GM19397 (cell line): Measurements from ENCODE around the gene EML4.
A peak's percentile ranks its signal among the peaks of the same experiment; 100 is the strongest.

Source experiments
- ATAC-seq: cut with Tn5 transposase; IDR thresholded peaks from one replicate; pipeline ENCODE4 v1.9.1; 2021; ENCODE audit warnings: mild to moderate bottlenecking, moderate library complexity; ENCODE audit not compliant: unreplicated experiment

Gene EML4

GRCh38 chr2:42136782-42137124 lies 32.4 kb upstream of the EML4 start:
- no peak for ATAC-seq

GRCh38 chr2:42137125-42137841 lies 31.9 kb upstream of the EML4 start:
- no peak for ATAC-seq

- no peak for ATAC-seq
These were observed 30.8 kb upstream of the EML4 start for GRCh38 chr2:42138163-42139015.

GRCh38 chr2:42139101-42139500 lies 30.1 kb upstream of the EML4 start:
- no peak for ATAC-seq

- no peak for ATAC-seq
These were observed 28.7 kb upstream of the EML4 start for GRCh38 chr2:42140496-42140895.

- ATAC-seq = no peak
These were observed 27.2 kb upstream of the EML4 start for GRCh38 chr2:42141687-42142546.

GRCh38 chr2:42142547-42143184 lies 26.5 kb upstream of the EML4 start:
- ATAC-seq = no peak

- ATAC-seq = no peak
These were observed 21.4 kb upstream of the EML4 start for GRCh38 chr2:42147641-42148274.

GRCh38 chr2:42150159-42150558 lies 19.0 kb upstream of the EML4 start:
- ATAC-seq = no peak

- no peak for ATAC-seq
These were observed 15.1 kb upstream of the EML4 start for GRCh38 chr2:42153944-42154581.

- no peak for ATAC-seq
These were observed 12.4 kb upstream of the EML4 start for GRCh38 chr2:42156721-42157120.

- ATAC-seq = no peak
These were observed 7.7 kb upstream of the EML4 start for GRCh38 chr2:42161444-42161843.

GRCh38 chr2:42163444-42164045 lies 5.6 kb upstream of the EML4 start:
- ATAC-seq = no peak

- ATAC-seq = no peak
These were observed 5.1 kb upstream of the EML4 start for GRCh38 chr2:42164046-42164445.

GRCh38 chr2:42164971-42165370 lies 4.2 kb upstream of the EML4 start:
- ATAC-seq = no peak

- no peak for ATAC-seq
These were observed 1.7 kb upstream of the EML4 start for GRCh38 chr2:42167458-42167857.

- no peak for ATAC-seq
These were observed 574 bp upstream of the EML4 start for GRCh38 chr2:42168459-42169099.

- peak; percentile 1 for ATAC-seq
These were observed 845 bp downstream of the EML4 start for GRCh38 chr2:42169874-42170521.
